HG03066 (cell line): Measurements from ENCODE around the gene AACS.
"Not testable (repeated sequence)": the region's sequence is repeated elsewhere in the genome, so short reads cannot be mapped to it uniquely, and the experiment has no call there.

Experiments used
- ATAC-seq: cut with Tn5 transposase; IDR thresholded peaks from one replicate; pipeline ENCODE4 v1.9.1; 2021; ENCODE audit warnings: low read depth; ENCODE audit not compliant: unreplicated experiment

AACS gene

DNA sequence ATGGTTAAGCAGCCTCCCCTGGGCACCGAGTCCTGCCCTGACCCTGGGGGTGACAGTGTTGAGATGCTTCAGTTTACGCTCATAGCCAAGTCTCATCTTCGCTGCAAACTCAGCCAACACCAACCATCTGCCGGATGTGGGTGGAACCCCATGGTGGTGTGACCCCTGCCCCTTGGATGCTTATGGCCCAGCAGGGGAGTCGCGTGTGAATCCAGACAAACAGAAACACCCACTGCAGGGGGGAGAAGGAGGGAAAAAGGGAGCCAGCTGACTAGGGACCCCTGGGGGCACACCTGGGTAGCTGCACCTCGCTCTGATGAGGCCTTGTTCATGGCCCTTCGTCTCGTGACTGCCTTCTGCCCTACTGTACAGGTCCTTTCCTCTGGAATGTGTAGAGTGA, 23.8 kb downstream of the AACS start:
- no peak for ATAC-seq

DNA sequence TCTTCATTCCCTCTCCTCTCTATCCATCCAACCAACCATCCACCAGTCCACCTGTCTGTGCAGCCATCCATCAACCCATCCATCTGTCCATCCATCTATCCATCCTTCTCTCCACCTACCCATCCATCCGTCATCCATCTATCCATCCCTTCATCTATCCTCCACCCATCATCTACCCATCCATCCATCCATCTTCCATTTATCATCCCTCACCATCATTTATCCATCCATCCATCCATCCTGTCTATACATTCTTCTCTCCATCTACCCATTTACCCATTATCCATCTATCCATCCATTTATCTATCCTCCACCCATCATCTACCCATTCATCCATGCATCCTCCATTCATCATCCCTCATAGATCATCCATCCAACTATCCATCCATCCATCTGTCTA, 24.4 kb downstream of the AACS start:
- no peak for ATAC-seq

DNA sequence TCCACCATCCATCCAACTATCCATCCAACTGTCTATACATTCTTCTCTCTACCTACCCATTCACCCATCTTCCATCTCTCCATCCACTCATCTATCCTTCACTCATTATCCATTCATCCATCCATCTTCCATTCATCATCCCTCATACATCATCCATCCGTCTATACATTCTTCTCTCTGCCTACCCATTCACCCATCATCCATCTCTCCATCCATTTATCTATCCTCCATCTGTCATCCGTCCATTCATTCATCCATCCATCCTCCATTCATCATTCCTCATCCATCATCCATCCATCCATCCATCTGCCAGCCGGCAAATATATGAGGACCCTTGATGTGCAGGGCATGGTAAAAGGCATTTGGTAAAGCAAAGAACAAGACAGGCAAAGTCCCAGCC, 25.2 kb downstream of the AACS start:
- ATAC-seq = no peak

DNA sequence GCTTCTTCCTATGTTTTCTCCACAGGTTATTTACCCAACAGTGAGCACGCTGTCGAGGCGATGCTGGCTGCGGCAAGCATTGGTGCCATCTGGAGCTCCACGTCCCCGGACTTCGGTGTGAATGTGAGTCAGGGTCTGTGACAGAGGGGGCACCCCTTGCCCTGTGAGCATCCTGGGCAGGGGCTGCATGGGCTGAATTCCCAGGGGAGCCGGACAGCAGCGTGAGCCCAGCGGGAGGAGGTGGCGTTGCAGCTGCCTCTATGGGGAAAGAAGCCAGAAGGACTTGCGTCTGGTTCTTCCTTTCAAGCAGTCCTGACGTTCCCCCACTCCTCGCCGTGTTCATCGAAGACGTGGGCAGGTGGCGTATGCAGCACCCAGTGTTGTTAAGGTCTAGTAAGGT, 26.2 kb downstream of the AACS start:
- no peak for ATAC-seq

DNA sequence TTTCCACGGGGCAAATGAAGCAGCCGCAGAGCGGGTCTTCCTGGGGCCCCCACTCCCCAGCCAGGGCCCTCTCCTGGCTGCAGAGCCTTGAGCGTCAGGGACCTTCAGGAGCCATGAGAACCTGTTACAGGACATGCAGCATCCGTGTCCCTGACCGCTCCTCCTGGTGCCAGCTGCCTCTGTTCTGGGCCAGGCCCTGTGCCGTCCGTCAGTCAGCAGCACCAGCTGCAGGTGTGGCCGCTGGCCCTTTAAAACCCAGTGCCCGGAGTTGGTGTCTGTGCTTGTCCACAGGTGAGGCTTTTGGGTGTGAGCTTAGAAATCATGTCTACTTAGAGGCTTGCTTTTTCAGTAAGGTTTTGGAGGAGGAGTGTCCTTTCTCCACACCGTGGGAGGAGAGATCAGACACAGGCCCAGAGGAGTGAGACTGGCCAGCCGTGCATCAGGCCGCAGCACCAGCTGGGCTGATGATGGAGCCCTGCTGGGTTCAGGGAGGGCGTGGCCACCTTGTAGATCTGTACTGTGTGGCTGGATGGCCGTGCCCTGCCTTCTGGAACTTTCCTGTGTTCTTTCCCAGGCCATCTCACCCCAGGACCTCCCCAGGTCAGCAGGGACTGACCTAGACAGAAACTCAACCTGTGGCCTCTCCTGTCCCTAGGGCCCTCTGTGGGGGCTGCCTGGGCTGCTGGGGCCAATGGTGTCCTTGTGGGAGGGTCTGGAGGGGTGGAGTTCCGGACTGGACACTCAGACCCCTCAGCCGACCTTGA, 27.1 kb downstream of the AACS start:
- no peak for ATAC-seq

DNA sequence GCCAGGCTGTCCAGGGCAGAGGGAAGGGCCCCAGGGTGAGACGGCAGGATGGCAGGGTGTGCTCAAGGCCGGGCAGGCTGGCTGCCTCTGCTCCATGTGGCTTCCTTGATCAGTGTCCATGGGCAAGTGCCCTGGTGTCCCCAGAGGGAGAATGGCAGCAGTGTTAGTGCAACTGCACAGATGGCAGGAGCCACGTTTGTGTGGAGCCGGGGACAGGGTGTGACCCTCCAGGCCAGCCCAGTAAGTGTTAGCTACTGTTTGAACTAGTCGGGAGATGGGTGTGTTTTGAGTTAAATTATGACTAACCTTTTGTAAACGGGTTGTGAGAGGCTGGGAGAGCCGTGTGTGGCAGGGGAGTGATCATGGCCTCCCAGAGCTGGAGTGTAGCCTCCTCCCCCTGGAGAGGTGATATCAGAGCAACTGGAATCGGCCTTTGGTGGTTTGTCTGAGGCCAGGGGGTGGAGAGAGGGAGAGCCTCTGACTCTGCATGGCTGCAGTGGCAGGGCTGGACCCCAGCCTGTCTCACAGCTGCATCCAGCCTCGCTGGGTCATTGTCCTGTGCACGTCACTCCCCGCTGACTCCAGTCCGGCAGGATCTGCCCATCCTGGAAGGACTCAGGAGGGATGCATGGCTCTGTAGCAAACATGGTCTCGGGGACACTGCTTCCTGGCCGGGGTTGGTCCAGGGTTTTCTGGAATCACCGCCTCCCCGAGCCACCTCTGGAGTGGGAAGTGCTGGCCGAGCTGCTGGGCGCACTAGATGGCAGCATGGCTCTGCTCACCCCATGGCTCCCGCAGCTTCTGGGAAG, 27.8 kb downstream of the AACS start:
- ATAC-seq = no peak

DNA sequence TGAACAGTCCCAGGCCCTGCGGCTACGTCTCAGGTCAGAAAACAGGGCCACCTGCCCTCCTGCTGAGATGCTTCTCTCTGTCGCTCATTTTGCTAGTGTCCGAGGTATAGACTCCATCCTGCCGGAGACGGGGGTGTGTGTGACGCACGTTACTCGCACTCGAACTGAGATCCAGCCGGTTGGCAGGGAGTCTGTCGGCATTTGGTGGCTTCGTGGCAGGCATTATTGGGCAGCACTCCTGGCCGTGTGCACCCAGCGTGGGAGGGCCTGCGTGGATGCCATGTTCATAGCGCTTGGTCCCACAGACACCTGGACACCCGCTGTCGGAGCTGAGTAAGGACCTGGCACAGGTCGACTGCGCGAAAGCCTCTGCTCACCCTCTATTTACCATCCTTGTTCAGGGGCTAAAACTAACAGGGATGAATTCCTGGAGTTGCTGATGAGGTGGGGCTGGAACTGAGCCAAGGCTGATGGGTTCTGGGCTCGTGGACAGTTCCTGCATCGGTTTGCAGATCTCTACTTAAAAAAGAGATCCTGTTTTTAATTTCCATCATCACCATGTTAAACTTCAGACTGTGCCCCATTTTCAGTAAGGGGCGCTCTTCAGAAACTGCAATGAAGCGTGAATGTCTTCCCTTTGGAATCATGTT, 28.6 kb downstream of the AACS start:
- ATAC-seq = no peak

DNA sequence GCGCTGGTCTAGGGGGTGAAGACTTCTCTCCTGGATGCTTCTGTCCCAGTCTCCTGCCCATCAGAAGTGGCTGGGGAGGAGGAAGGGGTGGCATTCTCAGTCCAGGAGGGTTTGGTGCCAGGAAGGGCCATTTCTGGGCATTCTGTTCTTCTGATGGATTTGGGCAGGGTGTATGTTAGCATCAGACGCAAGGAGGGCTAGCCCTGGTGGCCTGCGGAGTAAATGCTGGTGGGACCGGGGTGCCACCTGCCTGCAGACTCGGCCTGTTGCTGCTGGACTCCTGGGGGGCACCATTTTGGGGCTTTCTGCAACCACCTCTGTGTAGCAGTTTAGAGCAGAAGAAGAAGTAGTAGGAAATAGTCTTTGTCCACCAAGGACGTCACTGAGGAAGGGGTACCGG, 31.7 kb downstream of the AACS start:
- ATAC-seq = no peak

DNA sequence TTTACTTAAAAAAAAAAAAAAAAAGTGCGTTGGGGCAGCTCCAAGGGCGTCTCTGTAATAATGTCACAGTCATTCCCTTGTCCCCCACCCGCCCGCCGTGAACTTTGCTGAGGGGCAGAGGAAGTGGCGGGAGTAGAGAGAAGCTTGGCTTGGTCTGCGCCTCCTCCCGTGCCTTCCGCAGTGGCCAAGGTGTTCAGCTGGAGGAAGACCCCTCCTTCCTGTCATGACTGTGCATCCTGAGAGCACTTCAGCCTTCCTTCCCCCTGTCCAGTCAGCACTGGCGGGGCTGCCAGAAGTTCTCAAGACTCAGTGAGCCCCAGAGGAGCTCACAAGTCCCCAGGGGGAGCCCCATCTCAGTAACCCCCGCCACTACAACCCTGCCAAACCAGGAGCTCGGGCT, 32.2 kb downstream of the AACS start:
- ATAC-seq = no peak

DNA sequence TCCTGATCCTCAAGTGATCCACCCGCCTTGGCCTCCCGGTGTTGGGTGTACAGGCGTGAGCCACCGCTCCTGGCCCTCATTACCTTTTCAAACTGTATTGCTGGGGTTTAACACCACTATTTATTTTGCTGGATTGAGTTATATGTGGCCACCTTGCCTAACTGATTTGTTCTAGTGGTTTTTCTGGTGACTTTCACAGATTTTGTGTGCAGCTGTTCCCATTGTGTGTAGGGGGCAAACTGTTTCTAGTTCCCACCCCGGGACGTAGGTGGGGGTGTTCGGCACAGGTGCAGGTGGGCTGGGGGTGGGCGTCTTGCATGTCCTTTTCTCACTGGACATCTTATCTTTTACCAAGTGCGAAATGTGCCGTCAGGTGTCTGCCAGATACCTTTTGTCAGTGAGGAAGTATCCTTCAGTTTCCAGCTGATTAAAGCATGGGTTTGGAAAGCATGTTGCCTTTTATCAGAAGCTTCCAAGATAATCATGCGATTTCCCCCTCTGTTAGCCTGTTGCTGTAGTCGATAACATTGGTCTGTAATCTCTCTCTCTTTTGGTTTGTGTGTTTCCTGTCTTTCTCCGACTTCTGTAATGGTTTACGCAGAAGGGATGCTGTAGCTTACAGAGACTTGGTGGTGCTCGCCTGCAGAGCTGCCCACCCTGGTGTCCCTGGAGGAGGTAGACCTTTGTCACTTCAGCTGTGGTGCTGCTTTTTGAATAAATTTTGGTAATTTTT, 33.6 kb downstream of the AACS start:
- ATAC-seq = no peak

DNA sequence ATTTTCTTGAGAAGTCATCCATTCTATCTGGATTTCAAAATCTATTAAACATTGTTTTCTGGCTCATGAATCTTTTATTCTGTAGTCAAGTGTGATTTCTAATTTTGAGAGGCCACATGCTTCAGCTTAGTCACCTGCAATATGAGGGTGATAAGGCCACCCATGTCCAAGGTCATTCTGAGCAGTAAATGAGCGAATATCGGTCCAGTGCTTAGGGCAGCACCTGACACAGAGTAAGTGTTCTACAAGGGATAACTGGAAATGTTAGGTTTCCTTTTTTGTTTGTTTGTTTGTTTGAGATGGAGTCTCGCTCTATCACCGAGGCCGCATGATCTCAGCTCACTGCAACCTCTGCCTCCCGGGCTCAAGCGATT, 34.2 kb downstream of the AACS start:
- no peak for ATAC-seq

DNA sequence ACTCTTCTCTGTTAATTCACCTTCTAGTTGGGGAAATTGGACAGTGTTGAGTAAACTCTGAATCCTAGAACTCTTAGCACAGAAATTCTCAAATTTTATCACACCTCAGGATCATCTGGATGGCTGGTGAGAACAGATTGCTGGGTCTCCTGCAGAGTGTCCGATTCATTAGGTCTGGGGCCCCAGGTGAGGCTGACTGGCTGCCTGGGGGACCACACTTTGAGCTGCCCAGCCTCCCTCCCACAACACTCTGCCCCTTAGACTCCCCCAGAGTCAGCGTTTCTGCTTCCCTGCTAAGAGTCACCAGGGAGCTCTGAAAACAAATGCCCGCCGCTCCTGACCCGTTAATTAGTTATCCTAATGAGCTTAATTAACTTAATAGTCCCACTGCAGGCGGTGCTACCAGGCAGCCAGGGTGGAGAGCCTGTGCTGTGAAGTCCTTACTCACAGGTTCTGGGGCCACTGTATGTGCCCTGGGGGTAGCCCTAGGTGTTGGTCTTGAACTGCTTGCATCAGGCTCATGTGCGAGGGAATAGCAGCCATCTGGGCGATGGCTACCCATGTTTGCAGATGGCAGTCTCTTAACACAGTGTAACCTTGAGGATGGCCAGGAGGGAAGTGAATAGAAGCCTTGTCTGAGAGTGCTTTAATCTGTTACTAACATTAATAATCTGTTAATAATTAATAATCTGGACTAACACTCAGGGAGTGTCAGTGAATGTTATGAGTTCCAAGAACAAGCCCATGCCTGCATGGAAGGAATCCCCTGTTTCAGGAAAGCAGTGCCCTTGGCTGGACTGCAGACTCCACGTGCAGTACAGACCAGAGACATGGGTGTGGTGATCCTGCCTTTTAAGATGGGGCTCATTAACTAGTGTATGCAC, 35.6 kb downstream of the AACS start:
- no peak for ATAC-seq

DNA sequence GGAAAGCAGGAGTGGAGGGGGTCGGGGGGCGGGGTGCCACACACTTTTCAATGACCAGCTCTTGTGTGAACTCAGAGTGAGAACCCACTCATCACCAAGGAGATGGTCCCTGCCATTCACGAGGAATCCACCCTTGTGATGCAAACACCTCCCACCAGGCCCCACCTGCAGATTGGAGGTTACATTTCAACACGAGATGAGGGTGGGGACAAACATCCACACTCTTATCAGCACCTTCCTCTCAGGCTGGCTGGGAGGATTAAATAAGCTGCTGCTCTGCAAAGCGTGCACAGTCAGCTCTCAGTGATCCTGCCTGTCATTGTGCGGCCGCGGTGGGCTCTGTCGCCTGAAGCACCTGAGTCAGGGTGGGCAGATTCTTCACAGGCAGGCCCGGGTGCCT, 39.7 kb downstream of the AACS start:
- ATAC-seq = no peak

DNA sequence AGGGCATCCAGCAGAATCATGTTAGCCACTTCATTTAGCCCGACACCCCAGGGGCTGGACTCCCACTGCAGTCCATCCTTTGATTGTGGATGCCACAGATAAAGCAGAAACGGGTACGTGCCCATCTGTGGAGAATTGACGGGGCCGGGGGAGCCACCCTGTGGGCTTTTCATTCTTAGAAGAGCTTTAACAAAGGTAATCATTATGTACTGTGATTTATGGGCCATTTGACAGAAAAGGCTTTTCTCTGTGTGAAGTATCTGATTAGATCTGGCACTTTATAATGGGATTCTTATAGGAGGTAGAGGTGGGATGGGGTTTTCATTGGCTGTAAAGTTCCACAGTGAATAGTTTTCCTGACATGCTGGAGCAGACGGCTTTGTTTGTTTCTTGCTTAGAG, 40.4 kb downstream of the AACS start:
- ATAC-seq = no peak

DNA sequence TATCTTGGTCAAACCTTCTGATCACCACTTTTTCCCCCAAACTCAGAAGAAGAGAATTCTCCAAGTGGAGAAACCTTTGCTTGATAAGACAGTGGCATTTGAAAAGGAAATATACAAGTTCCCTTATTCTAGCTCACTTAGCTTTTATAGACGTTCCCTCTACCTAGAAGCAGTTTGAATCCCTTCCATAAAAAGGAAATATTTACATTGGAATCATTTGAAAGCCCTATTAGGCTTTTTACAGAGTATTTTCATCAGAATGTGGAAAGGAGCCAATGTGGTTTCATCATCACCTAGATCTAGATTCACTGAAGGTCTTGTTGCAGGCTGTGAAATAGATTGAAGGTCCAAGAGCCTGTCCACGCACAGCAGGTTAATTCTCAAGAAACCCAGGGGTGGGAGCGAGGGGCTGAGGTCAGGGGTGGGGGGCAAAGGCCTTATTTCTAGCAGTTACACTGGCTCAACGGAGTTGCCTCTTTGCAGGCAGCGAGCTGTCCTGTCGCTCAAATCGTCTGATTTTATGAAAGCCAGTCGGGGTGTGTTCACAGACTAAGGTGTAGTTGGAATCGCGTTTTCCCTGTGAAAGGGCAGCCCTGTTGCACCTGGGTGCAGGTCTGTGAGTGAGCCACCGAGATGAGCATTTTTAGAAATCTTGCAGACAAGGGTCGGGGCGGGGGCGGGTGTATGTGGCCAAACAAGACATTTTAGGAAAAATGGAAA, 45.6 kb downstream of the AACS start:
- ATAC-seq = no peak

DNA sequence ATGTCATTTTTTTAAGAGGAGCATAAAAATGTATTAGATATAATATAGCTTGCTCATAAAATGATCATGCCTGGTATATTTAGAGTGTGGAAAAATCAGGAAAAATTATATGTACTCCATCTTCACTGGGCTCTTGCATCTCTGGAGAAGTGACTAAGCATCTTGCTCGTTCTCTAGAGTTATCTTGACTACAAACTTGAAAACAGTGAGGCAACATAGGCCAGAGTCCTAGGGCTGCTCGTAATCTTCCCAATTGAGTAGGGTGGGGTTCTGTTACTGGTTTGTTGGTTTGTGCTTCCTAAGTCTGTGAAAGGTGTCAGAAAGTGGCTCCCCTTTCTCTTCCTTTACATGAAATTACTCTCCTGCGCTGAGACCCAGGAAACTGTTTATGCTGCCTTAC, 46.2 kb downstream of the AACS start:
- ATAC-seq = no peak

DNA sequence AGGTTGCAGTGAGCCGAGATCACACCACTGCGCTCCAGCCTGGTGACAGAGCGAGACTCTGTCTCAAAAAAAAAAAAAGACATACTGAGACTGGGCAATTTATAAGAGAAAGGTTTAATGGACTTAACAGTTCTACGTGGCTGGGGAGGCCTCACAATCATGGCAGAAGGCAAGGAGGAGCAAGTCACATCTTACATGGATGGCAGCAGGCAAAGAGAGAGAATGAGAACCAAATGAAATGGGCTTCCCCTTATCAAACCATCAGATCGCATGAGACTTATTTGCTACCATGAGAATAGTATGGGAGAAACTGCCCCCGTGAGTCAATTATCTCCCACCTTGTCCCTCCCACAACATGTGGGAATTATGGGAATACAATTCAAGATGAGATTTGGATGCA, 47.4 kb downstream of the AACS start:
- not testable (repeated sequence) for ATAC-seq

DNA sequence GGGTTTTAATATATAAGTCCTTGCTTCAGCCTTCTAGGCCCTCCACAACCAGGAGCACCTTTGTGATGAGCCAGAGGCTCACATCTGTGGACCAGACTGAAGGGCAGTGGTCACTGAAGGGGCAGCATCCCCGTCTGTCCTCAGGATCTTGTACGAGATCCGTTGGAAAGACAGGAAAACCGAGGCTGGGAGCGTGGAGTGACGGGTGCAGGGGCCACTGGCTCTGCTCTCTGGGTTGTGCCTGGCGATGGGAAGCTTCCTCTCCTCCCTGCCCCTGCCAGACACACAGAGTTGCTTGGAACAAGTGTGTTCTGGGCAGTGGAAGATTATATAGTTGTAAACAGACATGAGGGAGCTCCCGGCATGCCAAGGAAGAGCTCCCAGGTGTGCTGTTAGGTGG, 48.0 kb downstream of the AACS start:
- no peak for ATAC-seq

DNA sequence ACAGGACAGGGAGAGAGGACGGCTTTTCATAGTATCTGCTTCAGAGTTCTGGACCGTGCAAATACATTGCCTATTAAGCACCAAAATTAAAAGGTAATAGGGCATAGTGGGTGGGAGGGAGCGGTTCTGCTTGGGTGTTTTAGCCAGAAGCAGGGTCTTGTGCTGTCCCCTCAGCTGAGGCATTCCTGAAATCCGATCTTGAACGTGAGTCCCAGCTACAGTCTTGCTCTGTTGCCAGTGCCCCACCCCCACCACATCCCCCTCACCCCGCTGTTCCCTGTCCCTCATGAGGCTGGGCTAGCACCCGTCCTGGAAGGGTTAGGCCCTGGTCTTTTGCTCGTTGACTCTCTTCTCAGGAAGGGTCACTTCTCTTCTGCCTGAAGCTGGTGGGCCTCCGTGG, 48.6 kb downstream of the AACS start:
- no peak for ATAC-seq
